Activated naive CD8-positive, alpha-beta T cell treated with anti-CD3 and anti-CD28 coated beads for 36 hours (primary cell): Measurements from ENCODE around the gene ESPL1. TPM values are rescaled to one million over a fixed set of nuclear protein-coding genes. Genes with fewer than 3 reads are reported as not detected.
"Not testable (repeated sequence)": the region's sequence is repeated elsewhere in the genome, so short reads cannot be mapped to it uniquely, and the experiment has no call there.

Experiments used
- DNase-seq: peaks from one replicate; pipeline ENCODE4 v3.0.0; 2021
- H3K27ac Mint-ChIP-seq: one replicate; pipeline ENCODE4 v1.8.0; 2022; ENCODE audit warnings: mild to moderate bottlenecking, moderate library complexity, mixed read lengths
- H3K27me3 Mint-ChIP-seq: one replicate; pipeline ENCODE4 v1.8.0; 2022; ENCODE audit warnings: mild to moderate bottlenecking, mixed read lengths
- H3K36me3 Mint-ChIP-seq: one replicate; pipeline ENCODE4 v1.8.0; 2021; ENCODE audit warnings: mild to moderate bottlenecking, mixed read lengths
- H3K4me1 Mint-ChIP-seq: one replicate; pipeline ENCODE4 v1.8.0; 2021; ENCODE audit warnings: mixed read lengths
- H3K4me3 Mint-ChIP-seq: one replicate; pipeline ENCODE4 v1.8.0; 2022; ENCODE audit warnings: mild to moderate bottlenecking, moderate library complexity, mixed read lengths
- H3K9me3 Mint-ChIP-seq: one replicate; pipeline ENCODE4 v1.8.0; 2022; ENCODE audit warnings: mixed read lengths
- total RNA-seq, 2 experiments: library from RNA; stranded (reverse); gene quantifications; one replicate each; pipeline ENCODE4 v1.2.3, GENCODE V29; 2021

ESPL1 gene
- total RNA-seq, 2 experiments from 2014 or later, result 66.3 to 67.7 TPM

DNA sequence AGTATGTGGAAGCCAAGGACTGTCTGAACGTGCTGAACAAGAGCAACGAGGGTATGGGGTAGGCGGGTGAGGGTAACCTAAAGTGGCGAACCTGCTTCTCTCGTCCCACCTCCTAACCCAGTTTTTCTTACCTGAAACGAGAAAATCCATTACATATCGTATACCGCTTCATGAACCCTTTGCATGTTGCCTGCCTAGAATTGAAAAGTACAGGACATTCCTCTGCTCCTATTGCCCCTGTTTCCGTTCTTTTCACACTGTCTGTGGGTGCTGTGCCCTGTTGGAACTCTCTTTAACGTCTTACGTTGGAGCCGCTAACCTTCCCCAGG lies 27.8 kb downstream of the ESPL1 start:
- DNase-seq, result no peak
- Mint-ChIP-seq H3K27ac (peak overlapping the region; percentile 95), H3K4me3 (peak overlapping the region; percentile 98), H3K4me1 (peaks cover 45% of the 10 kb centered on the region), H3K27me3 (no peaks in the 10 kb centered on the region), H3K9me3 (no peaks in the 10 kb centered on the region), H3K36me3 (peaks cover 74% of the 10 kb centered on the region)

DNA sequence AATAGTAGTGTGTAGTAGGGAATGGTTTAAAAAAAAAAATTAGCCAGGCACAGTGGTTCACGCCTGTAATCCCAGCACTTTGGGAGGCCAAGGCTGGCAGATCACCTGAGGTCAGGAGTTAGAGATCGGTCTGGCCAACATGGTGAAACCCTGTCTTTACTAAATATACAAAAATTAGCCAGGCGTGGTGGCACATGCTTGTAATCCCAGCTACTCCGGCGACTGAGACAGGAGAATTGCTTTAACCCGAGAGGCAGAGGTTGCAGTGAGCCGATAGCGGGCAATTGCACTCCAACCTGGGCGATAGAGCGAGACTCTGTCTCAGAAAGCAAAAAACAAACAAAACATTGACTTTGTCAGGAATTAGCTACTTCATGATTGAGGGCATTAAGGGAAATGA lies 29.0 kb downstream of the ESPL1 start:
- H3K4me1 Mint-ChIP-seq, result peaks cover 52% of the 10 kb centered on the region
- H3K27me3 Mint-ChIP-seq, H3K9me3 Mint-ChIP-seq, DNase-seq: not testable (repeated sequence)
- peak overlapping the region; percentile 98 for H3K4me3 Mint-ChIP-seq
- peak overlapping the region; percentile 95 for H3K27ac Mint-ChIP-seq
- H3K36me3 Mint-ChIP-seq, result peaks cover 77% of the 10 kb centered on the region

DNA sequence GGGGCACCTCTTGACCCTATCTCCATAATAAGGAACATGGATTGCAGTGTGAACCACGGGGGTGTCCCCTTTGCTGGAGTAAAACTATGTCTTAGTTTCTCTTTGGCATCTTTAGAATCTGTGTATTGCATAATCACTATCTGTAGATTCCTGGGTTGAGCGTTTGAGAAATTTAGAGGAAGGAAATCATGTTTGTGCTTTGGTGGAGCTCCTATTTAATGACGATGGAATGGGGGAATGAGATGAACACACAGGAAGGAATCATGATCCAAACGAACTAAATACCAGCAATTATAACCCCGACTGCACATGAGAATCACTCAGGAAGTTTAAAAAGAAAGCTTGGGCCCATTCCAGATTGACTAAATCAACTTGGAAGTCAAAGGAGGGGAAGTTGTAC lies 30.1 kb downstream of the ESPL1 start:
- Mint-ChIP-seq H3K9me3 (no peaks in the 10 kb centered on the region), H3K27ac (peak overlapping the region; percentile 94), H3K36me3 (peaks cover 74% of the 10 kb centered on the region), H3K4me1 (peaks cover 62% of the 10 kb centered on the region), H3K27me3 (no peaks in the 10 kb centered on the region), H3K4me3 (peak overlapping the region; percentile 25)
- no peak for DNase-seq

DNA sequence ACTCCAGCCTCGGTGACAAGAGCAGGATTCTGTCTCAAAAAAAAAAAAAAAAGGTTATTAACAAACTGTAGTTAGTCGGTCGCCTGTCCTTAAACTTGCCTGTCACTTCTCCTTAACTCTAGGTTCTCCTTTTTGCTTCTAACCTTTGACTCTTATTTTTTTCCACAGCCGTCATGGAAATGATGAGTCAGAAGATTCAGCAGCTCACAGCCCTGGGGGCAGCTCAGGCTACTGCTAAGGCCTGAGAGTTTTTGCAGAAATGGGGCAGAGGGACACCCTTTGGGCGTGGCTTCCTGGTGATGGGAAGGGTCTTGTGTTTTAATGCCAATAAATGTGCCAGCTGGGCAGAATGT lies 31.0 kb downstream of the ESPL1 start:
- Mint-ChIP-seq H3K4me3 (peak overlapping the region; percentile 94), H3K4me1 (peaks cover 65% of the 10 kb centered on the region), H3K9me3 (no peaks in the 10 kb centered on the region), H3K27me3 (no peaks in the 10 kb centered on the region), H3K36me3 (peaks cover 66% of the 10 kb centered on the region), H3K27ac (peak overlapping the region; percentile 94)
- peak; percentile 58 for DNase-seq

DNA sequence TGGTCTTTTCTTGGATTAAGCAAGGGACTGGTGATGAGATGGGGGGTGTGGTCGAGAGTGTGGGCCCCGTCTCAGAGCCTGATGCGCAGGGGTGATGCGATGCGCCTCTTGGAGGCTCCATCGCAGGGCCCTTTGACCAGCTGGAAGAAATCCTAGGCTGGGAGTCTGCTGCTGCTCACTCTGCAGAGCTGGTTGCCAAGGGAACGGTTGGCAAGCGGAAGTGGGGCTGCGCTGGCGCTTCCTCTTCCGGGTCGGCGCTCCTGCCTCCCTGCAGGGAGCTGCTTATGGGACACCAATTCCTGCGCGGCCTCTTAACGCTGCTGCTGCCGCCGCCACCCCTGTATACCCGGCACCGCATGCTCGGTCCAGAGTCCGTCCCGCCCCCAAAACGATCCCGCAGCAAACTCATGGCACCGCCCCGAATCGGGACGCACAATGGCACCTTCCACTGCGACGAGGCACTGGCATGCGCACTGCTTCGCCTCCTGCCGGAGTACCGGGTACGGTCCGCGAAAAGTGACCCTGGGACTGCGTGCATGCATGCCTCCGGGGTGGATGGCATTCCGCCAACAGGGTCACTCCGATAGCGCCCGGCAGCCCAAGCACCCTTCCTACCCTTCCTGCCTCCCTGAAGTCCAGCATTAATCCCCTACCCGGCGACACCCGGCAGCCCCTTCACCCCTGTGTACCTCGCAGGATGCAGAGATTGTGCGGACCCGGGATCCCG lies 31.5 kb downstream of the ESPL1 start, which contains the start of gene MYG1:
Gene MYG1 (plus strand): TSS at position 242 of the 727 bp plus-strand sequence. CDS start 43 bp downstream, at position 285.
- peaks cover 60% of the 10 kb centered on the region for H3K4me1 Mint-ChIP-seq
- H3K9me3 Mint-ChIP-seq, result no peaks in the 10 kb centered on the region
- peak within 1 kb of the TSS; percentile 94 for H3K27ac Mint-ChIP-seq
- peak within 1 kb of the TSS; percentile 94 for H3K4me3 Mint-ChIP-seq
- H3K36me3 Mint-ChIP-seq, result peaks cover 61% of the 10 kb centered on the region
- peak; percentile 87 for DNase-seq
- no peaks in the 10 kb centered on the region for H3K27me3 Mint-ChIP-seq

DNA sequence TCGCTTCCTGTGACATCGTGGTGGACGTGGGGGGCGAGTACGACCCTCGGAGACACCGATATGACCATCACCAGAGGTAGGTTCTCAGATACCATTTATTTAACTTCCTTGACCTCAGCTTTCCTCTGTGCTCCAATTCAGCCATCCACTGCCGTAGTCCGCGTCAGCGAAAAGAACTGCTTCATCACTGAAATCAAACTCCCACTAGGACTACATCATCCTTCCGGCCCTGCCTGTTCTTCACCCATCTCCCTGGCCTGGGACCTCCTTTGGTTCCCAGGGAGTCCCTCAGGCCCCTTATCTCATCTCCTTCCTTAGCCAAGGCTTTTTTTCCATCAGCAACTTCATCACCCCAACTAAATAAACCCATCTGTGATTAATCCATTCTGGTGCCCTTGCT lies 32.1 kb downstream of the ESPL1 start:
- peaks cover 55% of the 10 kb centered on the region for H3K4me1 Mint-ChIP-seq
- peaks cover 58% of the 10 kb centered on the region for H3K36me3 Mint-ChIP-seq
- no peaks in the 10 kb centered on the region for H3K9me3 Mint-ChIP-seq
- peak overlapping the region; percentile 94 for H3K4me3 Mint-ChIP-seq
- H3K27ac Mint-ChIP-seq, result peak overlapping the region; percentile 94
- no peak for DNase-seq
- no peaks in the 10 kb centered on the region for H3K27me3 Mint-ChIP-seq

DNA sequence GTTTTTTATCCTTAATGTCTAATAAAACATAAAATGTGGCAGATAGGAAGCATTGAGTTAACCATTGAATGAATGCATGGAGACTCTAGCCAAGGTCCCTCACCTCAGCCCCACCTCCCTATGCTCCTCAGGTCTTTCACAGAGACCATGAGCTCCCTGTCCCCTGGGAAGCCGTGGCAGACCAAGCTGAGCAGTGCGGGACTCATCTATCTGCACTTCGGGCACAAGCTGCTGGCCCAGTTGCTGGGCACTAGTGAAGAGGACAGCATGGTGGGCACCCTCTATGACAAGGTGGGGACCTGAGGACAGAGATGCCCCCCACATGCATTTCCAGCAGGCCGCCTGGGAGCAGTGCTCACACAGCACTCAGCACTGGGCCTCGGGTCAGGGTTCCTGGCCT lies 34.8 kb downstream of the ESPL1 start:
- no peak overlapping the region for H3K4me3 Mint-ChIP-seq
- H3K27me3 Mint-ChIP-seq, result no peaks in the 10 kb centered on the region
- no peak for DNase-seq
- peaks cover 43% of the 10 kb centered on the region for H3K4me1 Mint-ChIP-seq
- peaks cover 39% of the 10 kb centered on the region for H3K36me3 Mint-ChIP-seq
- peak overlapping the region; percentile 18 for H3K27ac Mint-ChIP-seq
- H3K9me3 Mint-ChIP-seq, result no peaks in the 10 kb centered on the region

DNA sequence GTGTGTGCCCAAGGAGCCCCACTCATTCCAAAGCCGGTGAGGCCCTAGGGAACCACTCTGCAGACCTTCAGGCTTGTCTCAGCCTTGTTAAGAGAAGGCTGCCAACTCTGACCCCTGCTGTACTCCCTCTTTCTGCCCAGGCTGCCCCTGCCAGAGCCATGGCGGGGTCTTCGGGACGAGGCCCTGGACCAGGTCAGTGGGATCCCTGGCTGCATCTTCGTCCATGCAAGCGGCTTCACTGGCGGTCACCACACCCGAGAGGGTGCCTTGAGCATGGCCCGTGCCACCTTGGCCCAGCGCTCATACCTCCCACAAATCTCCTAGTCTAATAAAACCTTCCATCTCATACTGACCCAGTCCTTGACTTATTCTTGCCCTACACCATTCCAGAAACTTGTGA lies 38.7 kb downstream of the ESPL1 start:
- H3K4me1 Mint-ChIP-seq, result peaks cover 16% of the 10 kb centered on the region
- no peak overlapping the region for H3K27ac Mint-ChIP-seq
- no peaks in the 10 kb centered on the region for H3K9me3 Mint-ChIP-seq
- no peaks in the 10 kb centered on the region for H3K27me3 Mint-ChIP-seq
- H3K36me3 Mint-ChIP-seq, result peaks cover 13% of the 10 kb centered on the region
- no peak overlapping the region for H3K4me3 Mint-ChIP-seq
- no peak for DNase-seq

DNA sequence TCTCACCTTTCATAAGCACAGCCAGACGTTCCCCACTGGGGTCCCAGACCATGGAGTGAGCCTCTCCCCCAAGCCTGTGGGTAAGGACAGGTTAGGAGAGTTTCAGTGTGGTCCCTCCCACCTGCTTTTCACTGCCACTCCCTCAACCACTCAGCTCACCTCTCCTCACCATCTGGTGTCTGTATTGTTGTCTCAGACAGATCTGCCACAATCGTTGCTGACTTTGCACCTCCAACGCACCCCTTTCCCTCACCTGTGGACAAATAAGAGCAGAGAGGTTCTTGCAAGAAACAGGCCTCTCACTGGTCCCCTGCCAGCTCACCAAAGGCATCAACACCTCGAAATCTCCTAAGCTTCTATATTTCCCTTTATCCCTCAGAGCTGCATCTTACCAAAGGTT lies 40.2 kb downstream of the ESPL1 start:
- Mint-ChIP-seq H3K27me3 (no peaks in the 10 kb centered on the region), H3K9me3 (no peaks in the 10 kb centered on the region), H3K4me1 (peaks cover 5% of the 10 kb centered on the region), H3K36me3 (peaks cover 12% of the 10 kb centered on the region), H3K27ac (no peak overlapping the region), H3K4me3 (no peak overlapping the region)
- no peak for DNase-seq

DNA sequence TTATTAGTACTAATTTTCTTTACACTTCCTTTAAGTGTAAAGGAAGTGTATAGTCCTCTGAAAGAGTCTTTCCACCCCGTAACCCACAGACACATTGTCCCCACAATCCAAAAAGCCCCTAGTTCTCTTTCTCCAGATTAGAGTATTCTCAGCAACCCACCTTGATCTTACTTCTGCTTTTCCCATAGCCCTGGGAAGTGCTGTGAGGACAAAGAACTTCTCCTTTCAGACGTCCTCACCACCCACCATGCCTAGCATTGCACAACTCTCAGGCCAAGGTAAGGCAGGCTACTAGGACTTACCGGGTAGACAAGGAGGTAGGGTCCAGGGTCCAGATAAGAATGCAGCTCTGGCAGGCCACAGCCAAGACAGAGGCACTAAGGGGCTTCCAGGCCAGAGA lies 45.9 kb downstream of the ESPL1 start:
- H3K36me3 Mint-ChIP-seq, result peaks cover 19% of the 10 kb centered on the region
- H3K27me3 Mint-ChIP-seq, result no peaks in the 10 kb centered on the region
- H3K27ac Mint-ChIP-seq, result no peak overlapping the region
- no peaks in the 10 kb centered on the region for H3K9me3 Mint-ChIP-seq
- H3K4me1 Mint-ChIP-seq, result peaks cover 1% of the 10 kb centered on the region
- H3K4me3 Mint-ChIP-seq, result no peak overlapping the region
- no peak for DNase-seq

DNA sequence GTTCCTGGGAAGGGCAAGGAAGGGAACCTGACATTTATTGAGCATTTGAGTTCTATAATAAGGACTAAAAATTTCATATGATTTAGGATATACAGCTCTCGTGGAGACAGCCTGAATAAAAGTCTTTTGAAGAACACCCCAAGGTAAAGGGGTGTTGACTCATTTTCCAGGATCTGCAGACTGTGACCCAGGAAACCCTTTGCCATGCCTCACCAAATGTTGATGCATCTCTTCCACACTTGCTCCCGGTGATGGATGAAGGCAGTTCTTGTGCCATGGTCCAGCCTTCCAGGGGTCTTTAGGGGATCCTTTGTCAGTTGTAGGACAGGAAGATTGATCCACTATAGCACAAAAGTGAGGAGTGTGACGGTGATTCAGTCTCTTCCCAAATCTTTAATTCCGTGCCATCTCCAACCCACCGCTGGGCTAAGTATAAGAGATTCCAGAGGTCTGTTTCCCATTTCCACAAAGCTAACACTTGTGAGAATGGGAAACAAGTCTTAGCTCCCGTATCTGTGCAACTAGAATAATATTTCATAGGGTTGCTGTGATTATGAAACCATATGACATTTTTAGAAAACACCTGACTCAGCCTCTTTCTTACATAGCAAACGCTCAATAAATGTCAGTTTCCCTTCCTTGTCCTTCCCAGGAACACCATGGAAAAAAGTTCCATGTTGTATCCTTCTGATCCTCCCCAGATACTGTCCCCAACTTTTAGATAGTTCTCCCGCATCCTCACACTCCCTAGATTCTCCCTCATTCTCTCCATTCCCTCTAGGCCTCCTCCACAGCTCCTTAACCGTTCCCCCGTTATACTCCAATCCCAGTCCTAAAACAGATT lies 52.5 kb downstream of the ESPL1 start:
- Mint-ChIP-seq H3K9me3 (no peaks in the 10 kb centered on the region), H3K27me3 (no peaks in the 10 kb centered on the region), H3K27ac (peak overlapping the region; percentile 91), H3K4me1 (peaks cover 31% of the 10 kb centered on the region), H3K36me3 (peaks cover 10% of the 10 kb centered on the region), H3K4me3 (peak overlapping the region; percentile 96)
- DNase-seq, result no peak

DNA sequence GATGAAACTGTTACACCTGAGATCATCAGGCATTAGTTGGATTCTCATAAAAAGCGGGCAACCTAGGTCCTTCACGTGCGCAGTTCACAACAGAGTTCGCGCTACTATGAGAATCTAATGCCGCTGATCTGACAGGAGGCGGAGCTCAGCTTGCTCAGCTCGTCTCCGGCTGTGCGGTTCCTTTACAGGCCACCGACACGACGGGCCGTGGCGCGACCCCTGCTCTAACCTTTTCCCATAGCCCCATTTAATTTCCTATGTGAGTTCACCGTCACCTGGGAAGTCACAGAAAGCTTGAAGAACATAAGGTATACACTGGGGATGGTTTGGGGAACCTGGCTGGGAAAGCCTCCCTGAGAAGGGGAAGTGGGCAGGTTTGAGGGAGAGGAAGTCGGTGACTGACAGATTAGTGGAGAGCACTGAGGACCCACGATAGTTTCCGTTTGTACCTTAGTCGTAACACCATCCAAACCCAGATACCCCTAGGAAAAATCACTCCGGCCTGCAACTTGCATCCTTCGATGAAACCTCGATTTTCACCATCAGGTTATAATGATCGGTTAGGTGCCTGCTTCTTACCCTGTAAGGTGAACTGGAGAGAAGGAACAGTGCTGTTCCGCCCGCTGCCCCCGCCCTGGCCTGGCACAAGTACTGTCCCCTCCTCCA lies 56.1 kb downstream of the ESPL1 start:
- Mint-ChIP-seq H3K9me3 (no peaks in the 10 kb centered on the region), H3K4me1 (peaks cover 35% of the 10 kb centered on the region), H3K27ac (peak overlapping the region; percentile 92), H3K27me3 (no peaks in the 10 kb centered on the region), H3K4me3 (peak overlapping the region; percentile 91), H3K36me3 (peaks cover 2% of the 10 kb centered on the region)
- DNase-seq, result peak; percentile 65

DNA sequence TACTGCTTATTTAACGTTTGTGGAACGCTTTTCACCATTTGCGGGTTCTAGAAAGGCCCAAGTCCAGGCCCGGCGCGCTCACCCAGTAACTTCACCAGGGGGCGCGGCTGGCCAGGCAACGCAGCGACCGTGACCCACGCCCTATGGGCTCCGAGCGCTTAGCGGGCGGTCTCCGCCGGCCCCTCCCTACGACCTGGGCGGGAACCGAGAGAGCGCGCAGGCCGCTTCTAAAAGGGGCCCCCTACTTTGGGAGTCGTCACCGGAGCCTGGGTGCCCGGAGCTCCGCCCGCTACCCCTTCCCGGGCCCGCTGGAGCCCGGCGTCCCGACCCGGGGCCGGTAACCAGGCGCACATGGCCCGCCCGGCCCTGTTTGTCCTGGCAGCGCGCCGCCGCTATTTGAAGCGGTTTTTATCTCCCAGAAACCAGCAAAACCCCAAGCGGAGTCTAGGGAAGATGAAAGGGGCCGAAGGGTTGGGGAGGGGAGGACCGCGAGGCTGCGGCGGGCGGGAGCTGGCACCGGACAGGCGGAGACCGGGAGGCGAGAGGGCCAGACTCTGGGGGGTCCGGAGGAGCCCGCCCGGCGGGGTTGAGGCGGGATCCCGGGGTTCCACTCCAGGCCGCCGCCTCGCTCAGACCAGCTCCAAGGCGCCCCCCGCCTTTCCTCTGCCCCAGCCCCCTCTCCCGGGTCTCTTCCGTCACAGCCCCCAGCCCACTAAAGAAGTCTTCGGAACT lies 56.8 kb downstream of the ESPL1 start:
- DNase-seq, result peak; percentile 93
- Mint-ChIP-seq H3K4me1 (peaks cover 32% of the 10 kb centered on the region), H3K9me3 (no peaks in the 10 kb centered on the region), H3K27me3 (no peaks in the 10 kb centered on the region), H3K27ac (peak overlapping the region; percentile 92), H3K4me3 (peak overlapping the region; percentile 91), H3K36me3 (peaks cover 2% of the 10 kb centered on the region)

DNA sequence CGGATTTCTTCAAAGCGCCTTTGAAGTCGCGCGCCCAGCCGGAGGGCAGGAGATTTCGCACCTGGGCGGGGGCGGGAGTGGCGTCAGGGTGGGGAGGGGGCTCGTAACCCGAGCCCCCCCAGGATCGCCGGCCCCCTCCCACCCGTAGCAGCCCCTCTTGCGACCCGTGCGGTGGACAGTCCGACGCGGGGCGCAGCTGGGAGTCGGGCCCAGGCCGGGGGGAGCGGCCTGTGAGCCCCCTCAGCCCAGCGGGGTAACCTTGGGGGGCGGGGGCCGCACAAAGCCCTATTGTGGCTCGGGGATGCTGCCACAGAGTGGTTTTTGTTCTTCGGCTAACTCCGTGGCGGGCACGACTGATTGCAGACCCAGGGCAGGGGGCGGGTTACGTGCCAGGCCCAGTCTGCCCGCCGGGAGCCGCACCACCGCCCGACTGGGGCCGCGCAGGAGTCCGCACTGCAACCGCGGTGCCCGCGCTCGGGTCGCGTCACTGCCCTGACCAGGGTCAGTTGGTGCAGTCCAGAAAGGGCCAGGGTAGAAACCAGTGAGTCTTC lies 57.5 kb downstream of the ESPL1 start:
- Mint-ChIP-seq H3K4me1 (peaks cover 26% of the 10 kb centered on the region), H3K27ac (peak overlapping the region; percentile 10), H3K9me3 (no peaks in the 10 kb centered on the region), H3K4me3 (peak overlapping the region; percentile 91), H3K27me3 (no peaks in the 10 kb centered on the region), H3K36me3 (no peaks in the 10 kb centered on the region)
- DNase-seq, result peak; percentile 38
